Mesothelial cell of epicardium (in vitro differentiated cells): ENCODE results near the gene NT5C2. TPM values are rescaled to one million over a fixed set of nuclear protein-coding genes. Genes with fewer than 3 reads are reported as not detected.
"Not testable (repeated sequence)": the region's sequence is repeated elsewhere in the genome, so short reads cannot be mapped to it uniquely, and the experiment has no call there.

ENCODE experiments used
- DNase-seq, 2 experiments: peaks; one replicate each; pipeline ENCODE4 v3.0.0; 2021; ENCODE audit warnings: low spot score in 2 of 2; ENCODE audit not compliant: unreplicated experiment in 2 of 2
- H3K27ac Mint-ChIP-seq: 2 replicates; pipeline ENCODE4 v1.8.0; 2021; ENCODE audit warnings: mixed read lengths
- H3K27me3 Mint-ChIP-seq: 2 replicates; pipeline ENCODE4 v1.8.0; 2021; ENCODE audit warnings: low read depth, mixed read lengths
- H3K36me3 Mint-ChIP-seq: 2 replicates; pipeline ENCODE4 v1.8.0; 2021; ENCODE audit warnings: mixed read lengths
- H3K4me1 Mint-ChIP-seq: 2 replicates; pipeline ENCODE4 v1.8.0; 2021; ENCODE audit warnings: mixed read lengths
- H3K4me3 Mint-ChIP-seq: 2 replicates; pipeline ENCODE4 v1.8.0; 2021; ENCODE audit warnings: mild to moderate bottlenecking, moderate library complexity, mixed read lengths
- H3K9me3 Mint-ChIP-seq: 2 replicates; pipeline ENCODE4 v1.8.0; 2021; ENCODE audit warnings: mixed read lengths
- CTCF ChIP-seq: fragments of 200-600 bp; sonication (generic); IDR thresholded peaks from one replicate; pipeline ENCODE4 v1.5.0; 2021; ENCODE audit warnings: antibody characterized with exemption; ENCODE audit not compliant: unreplicated experiment
- total RNA-seq: library from RNA; stranded (reverse); gene quantifications from 3 replicates; pipeline ENCODE4 v1.2.1, GENCODE V29; 2021

The NT5C2 gene
- total RNA-seq, 1 donor from 2014 or later: 77.7 TPM

- Mint-ChIP-seq H3K27ac (no peak overlapping the region), H3K4me1 (peaks cover 19% of the 10 kb centered on the region), H3K9me3 (peaks cover 4% of the 10 kb centered on the region), H3K36me3 (peaks cover 28% of the 10 kb centered on the region), H3K27me3 (no peaks in the 10 kb centered on the region), H3K4me3 (no peak overlapping the region)
- TF ChIP-seq CTCF: no peak
- no peak for DNase-seq
These were observed 52.6 kb downstream of the NT5C2 start for GRCh38 chr10:103140469-103140868.

- no peak for DNase-seq
- no peak for TF ChIP-seq CTCF
- no peaks in the 10 kb centered on the region for H3K27me3 Mint-ChIP-seq
- peaks cover 34% of the 10 kb centered on the region for H3K36me3 Mint-ChIP-seq
- no peak overlapping the region for H3K4me3 Mint-ChIP-seq
- peaks cover 7% of the 10 kb centered on the region for H3K9me3 Mint-ChIP-seq
- peaks cover 12% of the 10 kb centered on the region for H3K4me1 Mint-ChIP-seq
- no peak overlapping the region for H3K27ac Mint-ChIP-seq
These were observed 53.3 kb downstream of the NT5C2 start for GRCh38 chr10:103139803-103140202.

- H3K27ac Mint-ChIP-seq, H3K4me1 Mint-ChIP-seq, H3K4me3 Mint-ChIP-seq, H3K27me3 Mint-ChIP-seq, DNase-seq: not testable (repeated sequence)
- H3K36me3 Mint-ChIP-seq: peaks cover 58% of the 10 kb centered on the region
- peaks cover 26% of the 10 kb centered on the region for H3K9me3 Mint-ChIP-seq
These were observed 57.9 kb downstream of the NT5C2 start for GRCh38 chr10:103135168-103135567.

- H3K9me3 Mint-ChIP-seq: peaks cover 23% of the 10 kb centered on the region
- no peak for DNase-seq
- H3K4me3 Mint-ChIP-seq: no peak overlapping the region
- H3K27me3 Mint-ChIP-seq: no peaks in the 10 kb centered on the region
- H3K4me1 Mint-ChIP-seq: peaks cover 2% of the 10 kb centered on the region
- H3K36me3 Mint-ChIP-seq: peaks cover 53% of the 10 kb centered on the region
- TF ChIP-seq CTCF: no peak
- peak overlapping the region; percentile 30 for H3K27ac Mint-ChIP-seq
These were observed 62.2 kb downstream of the NT5C2 start for GRCh38 chr10:103130910-103131309.

GRCh38 chr10:103130180-103130579 lies 62.9 kb downstream of the NT5C2 start:
- H3K4me3 Mint-ChIP-seq, DNase-seq, H3K27ac Mint-ChIP-seq, H3K27me3 Mint-ChIP-seq, H3K4me1 Mint-ChIP-seq: not testable (repeated sequence)
- peaks cover 53% of the 10 kb centered on the region for H3K36me3 Mint-ChIP-seq
- peaks cover 22% of the 10 kb centered on the region for H3K9me3 Mint-ChIP-seq

GRCh38 chr10:103127241-103127640 lies 65.8 kb downstream of the NT5C2 start:
- Mint-ChIP-seq H3K27me3 (no peaks in the 10 kb centered on the region), H3K4me3 (no peak overlapping the region), H3K4me1 (peaks cover 12% of the 10 kb centered on the region), H3K9me3 (peaks cover 13% of the 10 kb centered on the region), H3K27ac (no peak overlapping the region), H3K36me3 (peaks cover 29% of the 10 kb centered on the region)
- no peak for TF ChIP-seq CTCF
- no peak for DNase-seq
